ENCODE results near the gene YY1. TPM values are rescaled to one million over a fixed set of nuclear protein-coding genes. Genes with fewer than 3 reads are reported as not detected.
A peak's percentile ranks its signal among the peaks of the same experiment; 100 is the strongest.
"Not testable (repeated sequence)": the region's sequence is repeated elsewhere in the genome, so short reads cannot be mapped to it uniquely, and the experiment has no call there.

YY1 gene
- total RNA-seq, 1 donor from 2014 or later: 63.8 TPM

DNA sequence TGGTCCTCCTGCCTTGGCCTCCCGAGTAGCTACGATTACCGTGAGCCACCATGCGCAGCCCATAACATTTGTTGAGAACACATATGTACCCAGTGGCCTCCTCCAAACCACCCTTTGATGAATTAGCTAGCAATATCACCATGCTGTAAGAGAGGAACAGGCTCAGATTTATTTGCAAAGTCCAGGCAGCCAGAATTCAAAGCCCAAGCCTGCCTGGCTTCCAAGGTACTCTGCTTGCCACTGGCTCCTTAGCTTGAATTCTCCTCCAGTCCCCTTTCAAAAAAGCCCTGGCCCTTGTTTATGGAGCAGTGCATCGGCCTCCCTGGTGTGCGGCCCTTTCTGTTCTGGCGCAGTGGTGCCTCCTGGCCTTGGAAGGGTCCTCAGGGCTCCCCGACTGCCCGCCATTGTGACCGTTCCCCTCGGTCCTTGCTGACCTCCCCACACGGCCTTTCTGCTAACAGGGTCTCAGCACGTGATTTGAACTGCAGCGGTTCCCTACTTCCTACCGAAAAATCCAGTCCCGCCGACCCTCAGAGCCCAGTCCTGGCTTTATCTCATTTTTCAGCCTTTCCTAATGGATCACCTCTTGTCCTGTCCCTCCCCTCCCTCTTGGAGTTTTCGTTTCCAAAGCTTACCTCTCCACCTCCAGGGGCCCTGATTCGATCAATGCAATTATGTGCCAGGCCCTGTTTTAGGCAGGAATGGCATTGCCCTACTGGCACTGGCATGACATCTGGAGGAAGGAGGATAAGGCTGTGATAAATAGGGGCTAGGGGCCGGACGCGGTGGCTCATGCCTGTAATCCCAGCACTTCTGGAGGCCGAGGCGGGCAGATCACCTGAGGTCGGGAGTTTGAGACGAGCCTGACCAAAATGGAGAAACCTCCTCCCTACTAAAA, 45.3 kb downstream of the YY1 start:
- DNase-seq (ENCODE audit: low spot score): no peak

DNA sequence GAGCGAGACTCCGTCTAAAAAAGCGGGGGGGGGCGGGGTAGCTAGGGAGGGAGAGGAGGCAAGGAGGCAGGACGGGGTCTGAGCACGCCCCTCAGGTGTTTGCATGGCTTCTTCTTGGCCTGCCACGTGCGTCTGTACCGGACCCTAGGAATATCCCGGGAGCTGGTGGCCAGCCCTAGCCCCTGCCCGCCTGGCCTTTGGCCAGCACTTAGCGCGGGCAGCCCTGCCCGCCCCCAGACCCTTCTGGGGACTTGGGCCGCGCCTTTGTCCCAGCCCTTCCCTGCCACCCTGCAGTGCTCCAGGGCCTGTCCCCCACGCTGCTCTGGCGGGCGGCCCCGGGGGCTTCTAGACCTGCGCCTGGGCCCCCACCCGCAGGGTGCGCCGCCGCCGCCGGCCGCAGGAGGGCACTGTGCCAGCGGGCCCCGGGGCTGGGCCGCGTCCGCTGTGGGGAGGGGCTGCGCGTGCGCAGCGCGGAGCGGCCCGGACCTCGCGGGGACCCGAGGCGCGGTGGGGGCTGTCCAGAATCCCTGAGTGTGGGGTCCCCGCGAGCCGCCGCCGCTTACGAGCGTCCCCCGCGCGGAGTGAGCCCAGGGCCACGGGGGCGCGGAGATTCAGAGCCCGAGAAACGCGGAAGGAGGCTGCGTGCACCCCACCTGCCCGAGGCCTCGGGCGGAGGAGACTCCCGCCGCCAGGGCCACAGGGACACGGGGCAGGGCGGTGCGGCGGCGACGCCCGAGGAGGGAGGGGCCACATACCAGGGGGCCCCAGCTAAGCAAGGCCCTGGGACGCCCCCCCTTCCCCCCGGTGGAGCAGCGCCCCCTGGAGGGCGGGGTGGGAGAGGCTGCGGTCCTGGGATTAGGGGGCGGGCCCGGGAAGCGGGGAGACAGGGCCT, 46.3 kb downstream of the YY1 start:
- peak; percentile 51 for DNase-seq (ENCODE audit: low spot score)

DNA sequence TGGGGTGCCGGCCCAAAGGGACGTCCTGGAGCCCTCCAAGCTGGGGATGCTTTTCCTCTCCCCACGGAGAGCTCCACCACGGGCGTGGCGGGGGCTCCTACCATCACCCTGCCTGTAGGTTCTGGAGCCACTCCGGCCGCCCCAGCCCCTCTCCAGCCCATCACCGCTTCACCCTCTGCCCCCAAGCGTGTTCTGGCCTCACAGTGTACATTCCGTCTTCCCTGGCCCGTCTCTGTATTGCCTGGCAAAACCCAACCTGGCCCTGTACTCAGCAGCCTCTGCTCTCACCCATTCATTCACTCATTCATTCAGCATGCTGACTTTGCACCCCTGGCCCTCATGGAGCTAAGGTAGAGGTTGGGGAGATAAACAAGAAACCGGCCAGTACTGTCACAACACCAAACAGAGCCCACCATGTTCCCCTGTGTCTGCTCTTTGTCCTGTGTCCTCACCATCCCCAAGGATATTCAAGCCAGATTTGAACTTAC, 47.0 kb downstream of the YY1 start:
- no peak for DNase-seq (ENCODE audit: low spot score)

- DNase-seq (ENCODE audit: low spot score): no peak
Measured at GRCh38 chr14:100286484-100287191, 47.7 kb downstream of the YY1 start.

DNA sequence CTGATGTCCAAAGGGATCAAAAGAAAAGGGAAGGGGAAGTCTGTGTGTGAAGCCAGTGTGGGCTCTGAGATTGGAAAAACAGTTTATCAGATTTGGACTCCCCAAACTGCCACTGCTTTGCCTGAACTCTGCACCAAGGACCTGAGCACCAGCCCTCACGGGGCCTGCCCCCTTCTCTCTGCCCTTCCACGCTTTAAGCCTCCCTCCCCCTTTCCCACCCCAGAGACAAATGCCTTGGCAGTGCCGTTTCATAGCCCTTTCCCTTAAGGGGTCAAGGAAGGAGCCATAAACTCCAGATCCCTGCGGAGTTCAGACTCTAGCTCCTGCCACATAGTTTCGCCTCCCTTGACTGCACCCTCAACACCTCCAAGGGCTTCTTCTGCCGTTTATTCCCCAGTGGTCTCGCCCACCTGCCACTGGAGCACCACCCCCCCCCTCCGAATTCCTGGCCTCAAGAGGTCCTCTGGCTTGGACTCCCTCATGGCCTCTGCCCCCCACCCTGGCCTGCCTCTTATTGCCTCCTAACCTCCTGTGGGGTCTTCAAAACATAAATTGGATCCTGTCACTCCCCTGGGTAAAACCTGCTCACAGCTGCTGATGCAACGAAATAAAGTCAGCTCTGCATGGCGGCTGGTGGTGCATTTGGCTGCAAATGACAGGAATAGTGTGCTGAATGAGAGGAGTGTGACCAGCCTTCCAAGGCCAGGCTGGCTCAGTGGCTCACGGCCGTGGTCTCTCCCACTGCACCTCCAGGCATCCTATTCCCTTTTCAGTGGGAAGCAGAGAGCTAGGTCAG, 48.5 kb downstream of the YY1 start:
- no peak for DNase-seq (ENCODE audit: low spot score)

DNA sequence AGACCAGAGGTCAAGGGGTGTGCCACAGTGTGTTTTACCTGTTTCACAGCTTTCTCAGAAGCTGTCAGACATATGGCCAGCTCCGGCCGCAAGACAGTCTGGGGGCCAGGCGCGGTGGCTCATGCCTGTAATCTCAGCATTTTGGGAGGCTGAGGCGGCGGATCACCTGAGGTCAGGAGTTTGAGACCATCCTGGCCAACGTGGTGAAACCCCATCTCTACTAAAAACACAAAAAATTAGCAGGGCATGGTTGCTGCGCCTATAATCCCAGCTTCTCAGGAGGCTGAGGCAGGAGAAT, 49.0 kb downstream of the YY1 start:
- not testable (repeated sequence) for DNase-seq (ENCODE audit: low spot score)

DNA sequence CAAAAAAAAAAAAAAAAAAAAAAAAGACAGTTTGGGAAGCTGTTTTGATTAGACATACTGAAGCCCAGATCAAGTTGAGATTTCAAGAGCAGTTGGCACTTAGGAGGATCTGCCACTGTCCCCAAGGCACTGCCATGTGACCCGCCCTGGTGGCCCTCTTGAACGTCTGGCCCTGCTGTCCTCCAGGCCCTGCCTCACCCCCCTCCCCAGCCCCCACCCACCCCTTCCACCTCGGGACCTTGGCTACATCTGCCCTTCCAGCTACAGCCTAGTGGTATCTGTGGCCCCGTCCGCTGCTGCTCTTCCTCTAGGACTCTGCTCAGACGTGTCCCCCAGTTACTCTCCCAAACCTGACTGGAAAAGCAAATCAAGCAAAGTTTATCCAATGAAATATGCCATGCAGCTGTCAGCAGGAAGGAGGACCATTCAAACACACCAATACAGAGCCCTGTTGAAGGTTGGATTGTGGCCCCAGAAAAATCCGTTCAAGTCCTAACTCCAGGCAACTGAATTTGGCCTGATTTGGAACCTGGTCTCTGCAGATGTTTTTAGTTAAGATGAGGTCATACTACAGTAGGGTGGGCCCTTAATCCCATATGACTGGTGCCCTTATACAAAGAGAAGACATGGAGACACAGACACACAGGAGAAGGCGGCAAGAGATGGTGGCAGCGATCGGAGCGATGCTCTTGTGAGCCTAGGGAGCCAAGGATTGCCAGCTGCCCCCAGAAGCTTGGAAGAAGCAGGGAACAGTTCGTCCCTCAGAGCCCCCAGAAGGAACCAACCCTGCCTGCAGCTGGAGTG, 49.6 kb downstream of the YY1 start:
- no peak for DNase-seq (ENCODE audit: low spot score)

- DNase-seq (ENCODE audit: low spot score): no peak
Measured at GRCh38 chr14:100289916-100290606, 51.1 kb downstream of the YY1 start.

DNA sequence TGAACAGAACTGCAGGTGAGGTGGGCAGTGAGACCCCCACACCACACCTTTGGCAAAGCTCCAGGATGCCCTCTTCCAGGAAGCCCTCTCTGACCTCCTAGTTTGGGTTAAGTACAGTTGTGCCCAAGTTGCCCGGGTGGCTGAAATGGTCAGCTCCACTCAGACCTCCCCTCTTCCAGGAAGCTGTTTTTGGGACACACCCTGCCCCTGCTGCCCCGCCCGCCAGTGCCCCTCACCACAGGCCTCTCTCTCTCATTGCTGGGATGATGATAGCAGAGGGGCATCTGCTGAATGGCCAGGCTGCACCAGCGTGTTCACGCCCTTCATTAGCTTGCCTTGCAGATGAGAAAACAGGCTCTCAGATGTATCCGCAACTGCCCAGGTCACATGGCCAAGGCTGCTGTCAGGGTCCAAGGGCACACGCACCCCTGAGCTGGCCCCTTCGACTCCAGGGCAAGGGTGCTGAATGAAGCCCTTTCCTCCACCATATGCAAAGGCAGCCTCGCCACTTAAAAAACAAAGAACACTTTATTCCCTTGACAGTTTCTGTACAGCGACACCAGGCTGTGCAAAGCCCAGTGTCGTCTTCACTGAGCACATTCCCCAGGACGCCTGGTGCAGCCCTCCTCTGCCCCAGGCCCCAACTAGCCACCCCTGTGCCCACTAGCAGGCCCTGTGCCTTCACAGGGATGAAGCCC, 51.8 kb downstream of the YY1 start:
- DNase-seq (ENCODE audit: low spot score): no peak

- DNase-seq (ENCODE audit: low spot score): no peak
Measured at GRCh38 chr14:100291305-100292075, 52.5 kb downstream of the YY1 start.

GRCh38 chr14:100292301-100292775, 53.4 kb downstream of the YY1 start:
- DNase-seq (ENCODE audit: low spot score): no peak

DNA sequence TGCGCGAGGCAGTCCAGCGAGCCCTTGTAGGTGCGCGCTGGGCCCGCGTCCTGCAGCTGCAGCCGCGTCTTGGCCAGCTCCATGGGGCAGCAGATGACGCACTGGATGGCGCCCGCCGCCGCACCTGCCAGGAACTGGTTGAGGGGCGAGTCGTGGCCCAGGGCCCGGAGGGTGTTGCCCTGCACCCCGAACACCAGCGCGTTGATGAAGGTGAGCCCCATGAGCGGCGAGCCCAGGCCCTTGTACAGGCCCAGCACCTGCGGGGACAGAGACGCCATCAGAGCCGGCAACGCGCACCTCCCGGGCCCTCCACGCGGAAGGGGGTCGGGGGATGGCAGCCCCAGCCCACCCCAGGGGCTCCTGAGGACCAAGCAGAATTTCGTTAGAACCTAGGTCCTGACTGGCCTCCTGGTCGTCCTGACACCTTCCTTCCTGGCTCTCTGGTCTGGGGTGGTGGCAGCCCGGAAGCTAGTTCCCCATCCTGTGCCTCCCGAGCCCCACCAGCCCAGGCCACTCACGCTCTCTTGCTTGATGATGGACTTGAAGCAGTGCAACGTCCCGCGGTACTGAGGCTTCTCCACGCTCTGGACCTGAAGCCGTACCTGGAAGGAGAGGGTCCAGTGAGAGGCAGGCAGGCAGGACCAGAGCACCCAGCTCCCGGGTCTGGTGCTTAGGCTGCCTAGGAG, 54.0 kb downstream of the YY1 start:
- no peak for DNase-seq (ENCODE audit: low spot score)

DNA sequence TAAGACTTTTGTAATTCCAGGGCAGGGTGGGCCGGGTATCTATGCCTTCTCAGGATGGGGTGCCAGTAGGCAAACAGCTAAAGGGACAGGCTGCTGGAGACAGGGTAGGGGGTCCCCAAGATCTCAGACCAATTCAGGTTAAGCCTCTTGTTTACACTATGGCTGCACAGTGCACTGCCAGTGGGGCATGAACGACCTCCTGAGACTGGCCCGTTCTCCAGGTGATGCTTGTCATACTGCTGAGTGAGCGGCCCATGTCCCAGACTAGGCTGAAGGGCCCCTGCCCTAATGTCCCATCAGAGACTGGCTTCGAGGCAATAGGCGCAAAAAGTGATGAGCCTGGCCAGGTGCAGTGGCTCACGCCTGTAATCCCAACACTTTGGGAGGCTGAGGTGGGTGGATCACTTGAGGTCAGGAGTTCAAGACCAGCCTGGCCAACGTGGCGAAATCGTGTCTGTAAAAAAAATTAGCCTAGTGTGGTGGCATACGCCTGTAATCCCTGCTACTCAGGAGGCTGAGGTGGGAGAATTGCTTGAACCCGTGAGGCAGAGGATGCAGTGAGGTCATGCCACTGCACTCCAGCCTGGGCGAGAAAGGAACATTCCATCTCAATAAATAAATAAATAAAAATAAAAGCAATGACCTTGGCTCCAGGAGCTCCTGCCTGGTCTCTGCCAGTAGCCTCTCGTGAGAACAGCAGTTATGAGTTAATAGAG, 54.7 kb downstream of the YY1 start:
- DNase-seq (ENCODE audit: low spot score): no peak

DNA sequence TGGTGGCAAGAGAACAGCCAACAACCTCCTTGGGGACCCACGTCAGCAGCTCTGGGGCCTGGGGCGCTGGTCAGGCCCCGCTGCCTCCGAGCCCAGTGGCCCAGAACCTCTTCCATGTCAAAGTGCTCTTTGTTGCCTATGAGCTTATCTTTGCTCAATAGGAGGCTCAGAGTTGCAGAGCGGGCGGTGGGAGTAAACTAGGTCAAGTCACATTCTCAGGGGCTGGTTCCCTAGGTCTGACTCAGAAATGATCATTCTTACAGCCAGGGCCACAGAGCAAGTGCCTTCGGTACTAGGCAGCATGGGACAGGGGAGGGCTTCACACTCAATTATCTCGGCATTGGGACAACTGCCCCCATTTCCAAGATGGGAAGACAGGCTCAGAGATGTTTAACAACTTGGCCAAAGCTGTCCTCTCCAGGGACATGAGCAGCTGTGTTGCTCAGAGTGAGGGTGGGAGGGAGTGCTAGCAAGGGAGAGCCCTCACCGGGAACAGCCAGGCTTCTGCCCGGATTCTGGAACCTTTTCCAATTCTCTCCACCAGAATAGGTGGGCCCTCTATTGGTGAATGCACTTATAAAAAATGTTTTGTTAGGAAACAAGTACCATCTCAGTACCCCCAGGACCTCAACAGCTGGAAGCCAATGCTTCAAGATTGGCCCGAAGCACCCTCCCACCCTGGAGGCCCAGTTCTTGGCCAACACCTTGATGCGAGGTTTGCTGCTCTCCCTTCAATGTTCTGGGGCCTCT, 55.4 kb downstream of the YY1 start:
- no peak for DNase-seq (ENCODE audit: low spot score)

GRCh38 chr14:100294963-100295330, 56.0 kb downstream of the YY1 start:
- no peak for DNase-seq (ENCODE audit: low spot score)

DNA sequence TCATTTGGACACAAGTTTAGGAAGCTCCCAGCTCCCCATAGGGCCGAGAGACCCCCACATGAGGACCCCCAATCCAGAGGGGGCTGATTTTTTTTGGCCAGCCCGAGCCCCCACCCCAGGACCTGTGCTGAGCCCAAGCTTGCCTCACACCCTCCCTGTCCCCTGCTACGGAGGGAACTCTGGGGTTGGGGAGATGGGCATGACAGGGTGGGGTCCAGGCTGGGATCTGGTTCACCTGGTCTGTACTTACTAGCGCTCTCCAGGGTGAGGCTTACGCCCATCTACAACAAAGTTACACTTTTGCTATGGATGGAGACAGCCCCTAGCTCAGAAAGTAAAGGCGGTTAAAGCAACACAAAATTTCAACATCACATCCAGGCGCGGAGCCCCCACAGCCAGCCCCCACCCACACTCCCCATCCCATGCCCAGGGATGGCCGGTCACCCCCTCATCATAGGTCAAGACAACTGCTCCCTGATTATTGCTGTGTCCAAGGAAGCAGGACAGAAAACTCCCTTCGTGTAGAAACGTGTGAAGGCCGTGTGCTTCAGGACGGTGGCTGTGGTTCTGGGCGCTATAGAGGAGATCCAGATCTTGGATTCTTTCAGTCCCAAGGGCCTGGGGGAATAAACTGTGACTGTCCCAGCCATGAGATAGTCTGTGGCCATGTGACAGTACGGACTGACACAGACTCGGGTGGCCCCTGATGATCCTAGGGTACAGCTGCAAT, 56.6 kb downstream of the YY1 start:
- no peak for DNase-seq (ENCODE audit: low spot score)
